DND-41 (cell line): Measurements from ENCODE around the gene GIPC3.

Experiments
- EZH2 ChIP-seq: IDR thresholded peaks from 3 replicates; pipeline ENCODE4 v1.6.1; 2012; ENCODE audit warnings: borderline replicate concordance, low read depth, mild to moderate bottlenecking, moderate library complexity, low read length, inconsistent platforms; ENCODE audit not compliant: severe bottlenecking
- TF ChIP-seq, protein P1 (sequence below): IDR thresholded peaks from 2 replicates; pipeline ENCODE4 v1.5.1; 2012; ENCODE audit warnings: borderline replicate concordance, low read length, moderate library complexity, mild to moderate bottlenecking; ENCODE audit not compliant: poor library complexity, severe bottlenecking; ENCODE audit errors: extremely low read depth

GRCh38 chr19:3612901-3613741 is 27.8 kb downstream of the GIPC3 start:
- TF ChIP-seq, protein P1, sequence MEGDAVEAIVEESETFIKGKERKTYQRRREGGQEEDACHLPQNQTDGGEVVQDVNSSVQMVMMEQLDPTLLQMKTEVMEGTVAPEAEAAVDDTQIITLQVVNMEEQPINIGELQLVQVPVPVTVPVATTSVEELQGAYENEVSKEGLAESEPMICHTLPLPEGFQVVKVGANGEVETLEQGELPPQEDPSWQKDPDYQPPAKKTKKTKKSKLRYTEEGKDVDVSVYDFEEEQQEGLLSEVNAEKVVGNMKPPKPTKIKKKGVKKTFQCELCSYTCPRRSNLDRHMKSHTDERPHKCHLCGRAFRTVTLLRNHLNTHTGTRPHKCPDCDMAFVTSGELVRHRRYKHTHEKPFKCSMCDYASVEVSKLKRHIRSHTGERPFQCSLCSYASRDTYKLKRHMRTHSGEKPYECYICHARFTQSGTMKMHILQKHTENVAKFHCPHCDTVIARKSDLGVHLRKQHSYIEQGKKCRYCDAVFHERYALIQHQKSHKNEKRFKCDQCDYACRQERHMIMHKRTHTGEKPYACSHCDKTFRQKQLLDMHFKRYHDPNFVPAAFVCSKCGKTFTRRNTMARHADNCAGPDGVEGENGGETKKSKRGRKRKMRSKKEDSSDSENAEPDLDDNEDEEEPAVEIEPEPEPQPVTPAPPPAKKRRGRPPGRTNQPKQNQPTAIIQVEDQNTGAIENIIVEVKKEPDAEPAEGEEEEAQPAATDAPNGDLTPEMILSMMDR, result no peak
- TF ChIP-seq EZH2, result no peak
